CD4-positive, alpha-beta T cell treated with Interleukin-4 for 1 hour (primary cell): ENCODE results near the gene MTHFSD.

ENCODE experiments used
- DNase-seq, 2 donors: peaks; one replicate each; pipeline ENCODE4 v3.0.0-alpha.2; 2020 to 2022

The MTHFSD gene

GRCh38 chr16:86568677-86569623 is 13.9 kb upstream of the MTHFSD start:
- DNase-seq: no peak

DNA sequence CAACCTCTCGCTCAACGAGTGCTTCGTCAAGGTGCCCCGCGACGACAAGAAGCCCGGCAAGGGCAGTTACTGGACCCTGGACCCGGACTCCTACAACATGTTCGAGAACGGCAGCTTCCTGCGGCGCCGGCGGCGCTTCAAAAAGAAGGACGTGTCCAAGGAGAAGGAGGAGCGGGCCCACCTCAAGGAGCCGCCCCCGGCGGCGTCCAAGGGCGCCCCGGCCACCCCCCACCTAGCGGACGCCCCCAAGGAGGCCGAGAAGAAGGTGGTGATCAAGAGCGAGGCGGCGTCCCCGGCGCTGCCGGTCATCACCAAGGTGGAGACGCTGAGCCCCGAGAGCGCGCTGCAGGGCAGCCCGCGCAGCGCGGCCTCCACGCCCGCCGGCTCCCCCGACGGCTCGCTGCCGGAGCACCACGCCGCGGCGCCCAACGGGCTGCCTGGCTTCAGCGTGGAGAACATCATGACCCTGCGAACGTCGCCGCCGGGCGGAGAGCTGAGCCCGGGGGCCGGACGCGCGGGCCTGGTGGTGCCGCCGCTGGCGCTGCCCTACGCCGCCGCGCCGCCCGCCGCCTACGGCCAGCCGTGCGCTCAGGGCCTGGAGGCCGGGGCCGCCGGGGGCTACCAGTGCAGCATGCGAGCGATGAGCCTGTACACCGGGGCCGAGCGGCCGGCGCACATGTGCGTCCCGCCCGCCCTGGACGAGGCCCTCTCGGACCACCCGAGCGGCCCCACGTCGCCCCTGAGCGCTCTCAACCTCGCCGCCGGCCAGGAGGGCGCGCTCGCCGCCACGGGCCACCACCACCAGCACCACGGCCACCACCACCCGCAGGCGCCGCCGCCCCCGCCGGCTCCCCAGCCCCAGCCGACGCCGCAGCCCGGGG is 12.9 kb upstream of the MTHFSD start:
- no peak for DNase-seq

DNA sequence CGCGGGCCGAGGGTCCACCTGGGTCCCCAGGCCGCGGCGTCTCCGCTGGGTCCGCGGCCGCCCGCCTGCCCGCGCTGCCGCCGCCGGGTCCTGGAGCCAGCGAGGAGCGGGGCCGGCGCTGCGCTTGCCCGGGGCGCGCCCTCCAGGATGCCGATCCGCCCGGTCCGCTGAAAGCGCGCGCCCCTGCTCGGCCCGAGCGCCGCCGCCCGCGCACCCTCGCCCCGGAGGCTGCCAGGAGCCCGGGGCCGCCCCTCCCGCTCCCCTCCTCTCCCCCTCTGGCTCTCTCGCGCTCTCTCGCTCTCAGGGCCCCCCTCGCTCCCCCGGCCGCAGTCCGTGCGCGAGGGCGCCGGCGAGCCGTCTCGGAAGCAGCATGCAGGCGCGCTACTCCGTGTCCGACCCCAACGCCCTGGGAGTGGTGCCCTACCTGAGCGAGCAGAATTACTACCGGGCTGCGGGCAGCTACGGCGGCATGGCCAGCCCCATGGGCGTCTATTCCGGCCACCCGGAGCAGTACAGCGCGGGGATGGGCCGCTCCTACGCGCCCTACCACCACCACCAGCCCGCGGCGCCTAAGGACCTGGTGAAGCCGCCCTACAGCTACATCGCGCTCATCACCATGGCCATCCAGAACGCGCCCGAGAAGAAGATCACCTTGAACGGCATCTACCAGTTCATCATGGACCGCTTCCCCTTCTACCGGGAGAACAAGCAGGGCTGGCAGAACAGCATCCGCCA is 12.1 kb upstream of the MTHFSD start:
- DNase-seq: no peak

GRCh38 chr16:86566601-86566965 is 11.5 kb upstream of the MTHFSD start, which contains the start of gene FOXC2:
TSS of gene FOXC2 (plus strand) at chr16:86566829. CDS start at chr16:86567336, 507 bp downstream.
- peak; percentile 30 to 38 for DNase-seq

DNA sequence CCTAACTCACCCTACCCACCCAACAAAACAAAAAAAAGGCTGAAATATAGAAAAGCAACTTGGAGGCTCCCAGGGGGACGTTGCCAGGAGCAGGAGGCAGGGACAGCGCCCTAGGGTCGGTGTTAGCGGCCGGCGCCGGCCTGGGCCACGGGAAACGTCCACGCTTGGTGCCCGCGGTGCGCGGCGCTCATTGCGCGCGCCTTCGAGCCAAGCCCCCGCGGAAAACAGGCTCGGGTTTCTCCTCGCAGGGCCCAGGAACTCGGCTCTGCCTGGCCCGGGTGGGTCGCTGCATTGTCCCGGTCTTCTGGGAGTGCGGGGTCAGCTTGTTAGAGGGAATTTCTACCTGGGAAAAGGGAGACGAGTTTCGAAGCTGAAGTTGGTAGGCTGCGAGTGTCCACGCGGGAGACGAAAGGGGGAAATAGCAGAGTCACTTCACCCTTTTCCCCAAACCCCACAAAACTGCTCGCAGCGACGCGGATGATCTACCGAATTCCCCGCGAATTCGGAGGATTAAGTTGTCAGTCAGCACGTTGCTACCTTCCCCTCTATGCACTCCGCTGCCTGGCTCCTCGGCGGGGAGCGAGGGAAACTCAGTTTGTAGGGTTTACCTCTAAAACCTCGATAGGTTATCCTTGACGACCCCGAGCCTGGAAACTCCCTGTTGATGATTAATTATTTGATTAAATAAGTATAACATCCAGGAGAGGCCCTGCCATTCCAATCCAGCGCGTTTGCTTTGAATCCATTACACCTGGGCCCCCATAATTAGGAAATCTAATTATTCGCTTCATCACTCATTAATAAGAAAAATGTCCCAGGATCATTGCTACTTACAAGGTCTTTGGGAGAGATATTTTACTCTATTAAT is 10.8 kb upstream of the MTHFSD start:
- DNase-seq: no peak

DNA sequence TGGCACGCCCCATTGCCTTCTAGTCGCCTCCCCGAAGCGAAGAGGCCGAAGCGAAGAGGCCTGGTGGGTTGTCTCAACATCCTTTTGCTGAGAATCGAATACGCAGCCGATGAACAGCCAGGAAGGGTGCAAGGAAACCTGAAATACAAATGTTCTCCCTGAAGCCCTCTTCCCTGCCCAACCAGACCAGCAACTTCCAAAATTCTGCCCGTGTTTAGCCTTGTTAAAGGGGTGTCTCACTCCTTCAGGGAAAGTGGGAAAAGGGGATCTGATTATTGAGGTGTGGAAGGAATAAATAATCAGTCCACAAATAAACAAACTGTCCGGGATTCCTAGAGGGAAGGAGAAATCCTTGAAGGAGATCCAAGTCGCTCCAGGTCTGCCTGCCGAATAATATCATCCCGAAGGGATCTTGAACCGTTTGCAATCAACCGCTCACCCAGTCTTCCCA is 10.2 kb upstream of the MTHFSD start:
- no peak for DNase-seq

DNA sequence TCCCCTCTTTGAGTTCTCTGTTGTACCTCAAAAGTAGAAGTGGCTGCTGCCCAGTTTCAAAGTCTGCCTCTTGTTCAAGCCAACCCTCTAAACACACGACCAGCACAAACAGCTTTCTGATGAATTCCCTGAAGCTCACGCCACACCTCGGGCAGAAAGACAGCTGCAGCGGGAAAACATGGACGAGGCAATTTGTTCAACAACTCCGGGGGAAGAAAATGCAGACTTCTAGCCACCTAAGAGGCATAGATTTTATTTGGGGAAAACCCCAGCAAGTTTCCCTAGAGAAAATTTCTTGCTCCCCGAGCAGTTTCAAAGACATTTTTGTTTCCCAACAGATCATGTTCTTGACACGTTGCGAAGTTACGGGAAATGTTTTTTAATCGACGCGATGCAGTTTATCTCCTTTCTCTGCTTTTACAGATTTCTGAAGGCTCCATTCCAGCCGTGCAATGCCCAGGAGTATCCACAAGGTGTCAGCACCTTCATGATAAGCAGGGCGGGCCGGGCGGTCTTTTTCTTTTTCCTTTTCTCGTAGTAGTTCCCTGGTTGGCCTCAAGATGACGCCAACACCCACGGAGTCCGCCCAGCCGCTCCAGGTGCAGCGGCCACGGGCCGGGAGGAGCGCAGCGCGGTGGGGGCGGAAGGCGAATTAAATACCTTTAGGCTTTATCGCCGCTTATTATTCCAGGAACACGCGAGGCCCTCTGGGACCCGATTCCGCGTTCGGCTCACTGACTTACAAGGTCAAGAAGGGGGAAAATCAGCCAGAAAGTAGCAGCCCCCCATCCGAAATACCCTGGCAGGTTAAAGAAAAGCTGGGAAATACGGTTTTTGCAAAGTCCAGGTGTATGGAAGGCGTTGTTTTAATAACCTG is 8.7 kb upstream of the MTHFSD start:
- peak; percentile 88 to 90 for DNase-seq

DNA sequence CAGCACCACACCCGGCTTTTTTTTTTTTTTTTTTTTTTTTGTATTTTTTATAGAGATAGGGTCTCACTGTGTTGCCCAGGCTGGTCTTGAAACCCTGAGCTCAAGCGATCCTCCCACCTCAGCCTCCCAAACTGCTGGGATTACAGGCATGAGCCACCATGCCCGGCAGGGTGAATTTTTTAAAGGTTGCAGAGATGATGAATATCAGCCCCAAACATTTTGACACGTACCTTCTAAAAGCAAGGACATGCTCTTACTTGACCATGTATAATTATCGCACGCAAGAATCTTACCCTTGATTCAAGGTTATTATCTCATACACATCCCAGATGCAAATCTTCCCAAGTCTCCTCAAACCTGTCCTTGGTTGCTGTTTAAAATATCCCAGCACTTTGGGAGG is 7.3 kb upstream of the MTHFSD start:
- DNase-seq: no peak

DNA sequence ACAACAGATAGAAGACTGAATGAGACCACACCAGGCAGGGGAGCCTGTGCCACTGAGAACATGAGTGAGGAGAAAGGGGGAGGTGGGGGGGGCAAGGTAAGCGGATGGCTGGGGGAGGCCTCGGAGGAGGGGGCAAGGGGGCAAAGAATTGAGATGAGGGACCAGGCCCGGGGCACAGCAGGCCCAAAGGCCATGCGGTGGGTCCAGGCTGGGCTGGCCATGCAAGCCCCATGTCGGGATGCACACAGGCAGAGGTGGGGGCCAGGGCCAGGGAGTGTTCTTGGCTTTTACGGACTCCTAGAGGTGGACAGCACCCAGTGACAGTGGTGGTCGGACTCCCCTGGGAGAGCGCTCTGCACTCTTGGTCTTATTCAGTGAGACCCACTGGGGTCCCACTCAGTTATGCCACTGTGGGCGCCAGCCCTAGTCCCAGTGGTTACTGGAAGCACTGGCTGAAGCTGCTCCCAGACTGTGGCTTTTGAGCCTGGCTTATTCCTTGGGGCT is 4.8 kb upstream of the MTHFSD start:
- no peak for DNase-seq

DNA sequence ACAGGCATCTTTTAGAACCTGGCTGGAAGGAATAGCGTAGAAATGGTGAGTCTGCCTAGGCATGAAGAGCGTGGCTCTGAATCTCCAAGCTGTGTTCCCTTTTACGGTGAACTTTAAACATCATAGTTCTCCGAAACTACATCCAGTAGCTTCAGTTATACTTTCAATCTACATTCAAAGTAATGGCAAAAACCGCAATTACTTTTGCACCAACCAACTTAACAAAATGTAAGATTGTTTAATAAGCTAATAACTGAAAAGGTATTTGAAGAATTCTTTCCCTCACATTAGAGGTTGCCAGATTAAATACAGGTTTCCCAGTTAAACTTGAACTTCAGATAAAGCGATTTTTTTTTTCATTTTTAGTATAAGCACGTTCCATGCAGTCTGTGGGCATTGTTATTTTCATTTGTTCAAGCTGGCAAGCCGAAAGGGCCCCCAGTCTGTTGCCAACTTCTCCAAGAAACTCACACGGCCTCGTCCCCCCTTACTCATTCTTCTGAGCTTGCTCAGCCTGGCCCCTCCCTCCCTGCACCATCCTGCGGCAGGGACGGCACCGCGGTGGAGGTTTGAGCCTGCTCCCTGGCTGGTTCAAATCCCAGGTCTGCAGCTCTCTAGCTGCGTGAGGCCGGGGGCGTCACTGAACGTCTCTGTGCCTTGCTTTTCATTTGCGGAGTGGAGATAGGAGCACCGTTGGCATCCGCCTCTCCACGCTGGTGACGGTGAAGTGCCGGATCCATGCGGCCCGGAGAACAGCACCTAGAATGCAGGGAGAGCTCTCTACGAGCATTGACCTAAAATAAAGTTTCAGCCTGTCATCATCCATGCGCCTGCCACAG is 3.5 kb upstream of the MTHFSD start:
- no peak for DNase-seq

GRCh38 chr16:86557587-86557986 is 2.6 kb upstream of the MTHFSD start:
- DNase-seq: no peak

GRCh38 chr16:86556576-86556975 is 1.5 kb upstream of the MTHFSD start:
- DNase-seq: no peak

DNA sequence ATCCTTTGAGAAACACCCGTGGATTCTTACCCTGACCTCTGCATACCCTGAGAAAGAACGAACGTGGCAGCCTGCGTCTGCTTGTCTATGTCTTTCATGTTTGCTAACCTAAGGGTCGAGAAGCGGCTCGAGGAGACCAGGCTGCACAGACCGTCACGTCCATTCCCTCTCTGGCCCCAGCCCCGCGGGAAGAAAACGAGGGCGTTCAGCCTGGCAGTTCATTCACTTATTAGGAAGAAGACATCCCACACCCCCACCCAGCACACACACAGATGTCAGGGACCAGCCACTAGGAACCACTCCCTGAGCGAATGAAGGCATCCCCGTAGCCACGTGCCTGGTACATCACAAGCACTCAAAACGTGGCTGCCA is 655 bp upstream of the MTHFSD start:
- DNase-seq: no peak

DNA sequence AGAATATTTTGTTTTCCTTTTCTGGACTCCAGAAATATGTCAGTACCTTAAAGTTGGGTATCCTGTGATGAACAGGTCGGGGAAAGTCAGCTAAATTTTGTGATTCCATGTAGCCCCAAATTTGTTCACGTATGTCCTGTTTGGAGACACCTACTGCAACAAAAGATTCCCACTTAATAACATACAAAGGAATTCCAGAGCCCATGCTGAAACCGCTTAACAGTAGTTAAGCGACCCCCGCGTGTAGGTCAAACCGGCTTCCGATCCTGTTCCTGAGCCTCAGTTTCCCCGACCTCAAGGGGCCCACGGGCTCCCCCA is 477 bp downstream of the MTHFSD start:
- DNase-seq: no peak

- no peak for DNase-seq
Measured at GRCh38 chr16:86553356-86553755, 1.7 kb downstream of the MTHFSD start.

GRCh38 chr16:86550281-86550680 is 4.8 kb downstream of the MTHFSD start:
- no peak for DNase-seq

GRCh38 chr16:86549893-86550190 is 5.2 kb downstream of the MTHFSD start:
- DNase-seq: no peak

DNA sequence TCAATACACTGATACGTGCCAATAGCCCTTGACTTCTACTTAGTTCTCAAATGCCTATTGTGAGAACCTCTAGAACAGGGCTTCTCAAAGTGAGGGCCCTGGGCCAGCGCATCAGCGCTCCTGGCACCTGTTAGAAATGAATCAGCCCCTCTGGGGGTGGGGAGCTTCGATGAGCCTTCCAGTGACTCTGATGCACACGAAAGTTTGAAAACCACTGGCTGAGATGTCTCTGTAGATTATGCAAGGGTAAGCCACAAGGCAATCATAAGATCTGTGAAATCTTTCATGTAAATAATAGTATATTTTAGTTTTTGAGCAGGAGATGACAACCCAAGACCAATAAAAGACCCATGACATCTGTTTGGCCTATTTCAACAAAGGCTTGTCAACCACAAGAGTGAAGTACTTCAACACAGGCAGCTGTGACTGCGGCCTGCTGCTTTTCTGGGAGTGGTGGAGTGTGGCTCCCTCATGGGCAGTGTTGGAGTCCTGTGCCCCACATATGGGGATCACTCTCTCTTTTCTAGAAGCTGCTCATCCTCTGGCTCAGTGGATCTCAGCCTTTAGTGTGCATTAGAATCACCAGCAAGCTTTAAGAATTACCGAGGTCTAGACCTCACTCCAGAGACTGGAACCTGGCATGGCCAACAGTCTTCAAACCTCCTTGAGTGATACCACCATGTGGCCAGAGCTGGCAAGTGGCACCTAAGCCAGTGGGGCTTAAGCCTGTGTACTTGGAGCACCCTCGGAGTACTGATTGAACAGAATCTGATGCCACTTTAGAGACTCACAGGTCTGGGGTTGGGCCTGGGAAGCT is 5.8 kb downstream of the MTHFSD start:
- no peak for DNase-seq

- DNase-seq: no peak
Measured at GRCh38 chr16:86547286-86547685, 7.7 kb downstream of the MTHFSD start.
